Cardiac atrium fibroblast (primary cell): ENCODE results near the gene ACTR6. TPM values are rescaled to one million over a fixed set of nuclear protein-coding genes. Genes with fewer than 3 reads are reported as not detected.

Source experiments
- total RNA-seq: library from RNA; depleted of rRNA; stranded (reverse); fragments of >200 nt; gene quantifications from 2 replicates; pipeline ENCODE4 v1.2.3, GENCODE V29; 2015

Gene ACTR6
- 7.9 and 10.2 TPM in 2 replicates for total RNA-seq

GRCh38 chr12:100200463-100201181 is at the start of gene ACTR6:
Gene ACTR6, plus strand, starts transcription at chr12:100200815. Its CDS starts 37 bp downstream, at chr12:100200852.

GRCh38 chr12:100266835-100267602 is 66.4 kb downstream of the ACTR6 start, which contains the start of the genes DEPDC4 and SCYL2:
Gene DEPDC4, minus strand, starts transcription at chr12:100267079. Its CDS starts 3 bp downstream, at chr12:100267076.
Gene SCYL2, plus strand, starts transcription at chr12:100267177. Its CDS starts 15,794 bp downstream, at chr12:100282971.

Other genes with a start within 250 kb of the ACTR6 start
- gene ANKS1B, start 215.9 kb upstream of the ACTR6 start, total RNA-seq = 2.9 TPM in 1 of 2 replicates, not detected in the other
- 13.4 and 22.7 TPM in 2 replicates for gene BLTP3B, start 57.9 kb upstream of the ACTR6 start, total RNA-seq
- gene DEPDC4, start 66.3 kb downstream of the ACTR6 start, total RNA-seq = not detected in 2 replicates
- gene SCYL2, start 66.4 kb downstream of the ACTR6 start, total RNA-seq = 20.3 and 36.3 TPM in 2 replicates
- not detected in 2 replicates for gene SLC17A8, start 156.3 kb downstream of the ACTR6 start, total RNA-seq